ENCODE results near the gene RUNX1. TPM values are rescaled to one million over a fixed set of nuclear protein-coding genes. Genes with fewer than 3 reads are reported as not detected.

The RUNX1 gene
- total RNA-seq, 2 experiments from 2014 or later: 49.5 to 58.8 TPM

DNA sequence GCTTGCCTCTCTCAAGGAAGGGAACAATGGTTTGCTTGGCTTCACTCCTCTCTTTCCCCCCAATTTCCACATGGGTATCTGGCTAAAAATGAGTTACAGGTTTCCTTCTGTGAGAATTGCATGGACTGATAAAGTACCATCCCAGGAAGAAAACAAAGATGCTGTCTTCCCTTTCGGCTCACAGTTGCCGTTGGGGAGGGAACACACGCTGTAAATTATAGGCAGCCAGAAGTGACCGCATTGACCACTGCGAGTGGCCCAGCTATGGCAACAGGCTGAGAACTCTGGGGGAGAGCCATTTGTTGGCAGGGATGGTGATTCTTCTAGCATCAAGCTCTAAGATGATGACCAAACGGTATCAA, 2.9 kb downstream of the RUNX1 start:
- no peak for ATAC-seq
- intact Hi-C loops (cut with DNase I, micrococcal nuclease): loop anchor here (5.0 to 10.0 kb wide), 5 partner anchors 34 to 341 kb away; no protein-coding TSS in a partner anchor
- no peaks in the 10 kb centered on the region for H3K27me3 Mint-ChIP-seq

DNA sequence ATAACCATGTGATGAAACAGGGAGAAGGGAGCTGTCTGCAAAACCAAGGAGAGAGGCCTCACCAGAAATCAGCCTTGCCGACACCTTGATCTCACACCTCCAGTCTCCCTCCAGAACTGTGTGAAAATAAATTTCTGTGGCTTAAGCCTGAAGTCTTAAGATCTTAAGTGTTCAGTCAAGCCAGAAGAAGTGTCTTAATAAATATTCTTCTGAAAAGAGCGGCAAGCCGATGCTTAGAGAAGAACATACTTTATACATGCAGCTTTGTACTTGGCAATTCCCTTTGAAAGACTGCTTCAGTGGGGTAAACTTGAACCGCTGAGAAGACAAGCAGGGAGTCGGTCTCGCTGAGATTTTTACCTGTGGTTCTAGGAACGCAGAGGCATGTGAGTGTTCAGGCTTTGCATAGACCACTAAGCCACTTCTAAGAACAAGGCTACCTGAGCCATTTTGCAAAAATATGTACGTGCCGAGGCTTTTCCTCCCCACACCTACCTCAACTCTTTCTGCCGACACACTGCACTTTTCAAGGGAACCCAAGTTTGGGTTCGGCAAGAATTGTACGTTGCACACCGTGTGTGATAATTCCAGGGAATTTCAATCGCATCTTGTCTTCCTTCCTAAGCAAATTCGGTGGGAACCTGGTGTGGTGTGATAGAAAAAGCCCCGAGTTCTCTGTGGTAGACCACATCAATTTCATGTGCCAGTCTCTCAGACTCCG, 3.4 kb downstream of the RUNX1 start:
- Mint-ChIP-seq H3K4me1 (peaks cover 79% of the 10 kb centered on the region), H3K4me3 (peak overlapping the region; percentile 87), H3K36me3 (ENCODE audit: low read depth) (peaks cover 55% of the 10 kb centered on the region), H3K27ac (peak overlapping the region; percentile 95), H3K27me3 (no peaks in the 10 kb centered on the region), H3K9me3 (ENCODE audit: low read depth) (no peaks in the 10 kb centered on the region)
- ATAC-seq (no peak), DNase-seq (peak; percentile 64)
- ChIA-PET CTCF (interaction anchor here (1.3 to 3.2 kb wide), 3 partner anchors 20 to 156 kb away, joined by 4 to 19 read pairs (median 10); no protein-coding TSS in a partner anchor), POLR2A (interaction anchor here (0.9 to 7.0 kb wide), 7 partner anchors 19 to 172 kb away, joined by 3 to 104 read pairs (median 13); no protein-coding TSS in a partner anchor)
- intact Hi-C loops (cut with DNase I, micrococcal nuclease): loop anchor here (1.0 to 10.0 kb wide), 9 partner anchors 18 to 341 kb away; no protein-coding TSS in a partner anchor

More for the DNA sequence above, 2.9 kb downstream of the RUNX1 start:
- Mint-ChIP-seq H3K4me3 (peak overlapping the region; percentile 87), H3K36me3 (ENCODE audit: low read depth) (peaks cover 51% of the 10 kb centered on the region), H3K9me3 (ENCODE audit: low read depth) (no peaks in the 10 kb centered on the region), H3K27ac (peak overlapping the region; percentile 95), H3K4me1 (peaks cover 79% of the 10 kb centered on the region)
- DNase-seq: no peak
- ChIA-PET POLR2A (interaction anchor here (0.9 to 7.0 kb wide), 12 partner anchors 20 to 312 kb away, joined by 3 to 104 read pairs (median 12); no protein-coding TSS in a partner anchor), CTCF (interaction anchor here (1.3 to 3.2 kb wide), 7 partner anchors 20 to 156 kb away, joined by 4 to 19 read pairs (median 9); no protein-coding TSS in a partner anchor)

DNA sequence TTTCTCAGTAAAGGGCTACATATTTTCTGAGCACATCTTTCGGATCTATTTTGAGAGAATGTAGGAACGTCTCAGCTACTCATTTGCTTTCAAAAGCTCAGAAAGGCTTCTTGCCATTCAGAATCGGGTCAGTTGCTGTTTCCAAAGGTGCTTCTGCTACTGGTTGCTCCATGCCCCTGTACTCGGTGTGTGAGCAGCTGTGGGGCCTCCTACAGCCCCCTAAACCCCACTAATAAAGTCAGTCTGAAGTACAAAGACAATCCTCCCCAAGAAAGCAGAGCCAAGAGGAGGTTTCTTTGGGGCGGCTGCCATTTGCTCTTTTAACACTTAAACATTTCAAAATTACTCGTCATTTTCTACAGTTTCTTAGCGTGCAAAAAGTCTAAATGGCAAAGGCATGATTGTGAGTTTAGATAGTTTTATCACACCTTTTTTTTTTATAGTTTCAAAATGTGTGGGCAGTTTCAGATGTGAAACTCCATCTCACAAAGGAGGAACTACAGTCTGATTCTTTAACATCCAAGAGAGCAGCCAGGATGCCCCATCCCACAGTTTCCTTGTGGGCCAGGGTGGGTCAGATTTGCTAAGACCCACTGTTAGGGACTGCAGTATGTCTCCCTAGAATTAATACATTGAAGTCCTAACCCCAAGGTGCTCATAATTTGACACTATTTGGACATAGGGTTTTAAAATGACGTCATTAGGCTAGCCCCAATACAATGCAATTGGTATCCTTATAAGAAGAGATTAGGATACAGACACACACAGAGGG, 4.1 kb downstream of the RUNX1 start:
- H3K4me1 Mint-ChIP-seq: peaks cover 79% of the 10 kb centered on the region
- CTCF ChIA-PET: interaction anchor here (0.8 to 2.3 kb wide), 4 partner anchors 18 to 158 kb away, joined by 3 to 7 read pairs (median 4); no protein-coding TSS in a partner anchor
- no peaks in the 10 kb centered on the region for H3K9me3 Mint-ChIP-seq (ENCODE audit: low read depth)
- peaks cover 55% of the 10 kb centered on the region for H3K36me3 Mint-ChIP-seq (ENCODE audit: low read depth)
- DNase-seq (no peak), ATAC-seq (peak; percentile 2)
- intact Hi-C loops (cut with DNase I, micrococcal nuclease): loop anchor here (1.0 to 10.0 kb wide), 9 partner anchors 18 to 340 kb away; no protein-coding TSS in a partner anchor
- no peaks in the 10 kb centered on the region for H3K27me3 Mint-ChIP-seq
- peak overlapping the region; percentile 95 for H3K27ac Mint-ChIP-seq
- POLR2A ChIA-PET: interaction anchor here (1.1 to 7.0 kb wide), 3 partner anchors 29 to 155 kb away, joined by 3 to 104 read pairs (median 35); no protein-coding TSS in a partner anchor
- H3K4me3 Mint-ChIP-seq: peak overlapping the region; percentile 87

DNA sequence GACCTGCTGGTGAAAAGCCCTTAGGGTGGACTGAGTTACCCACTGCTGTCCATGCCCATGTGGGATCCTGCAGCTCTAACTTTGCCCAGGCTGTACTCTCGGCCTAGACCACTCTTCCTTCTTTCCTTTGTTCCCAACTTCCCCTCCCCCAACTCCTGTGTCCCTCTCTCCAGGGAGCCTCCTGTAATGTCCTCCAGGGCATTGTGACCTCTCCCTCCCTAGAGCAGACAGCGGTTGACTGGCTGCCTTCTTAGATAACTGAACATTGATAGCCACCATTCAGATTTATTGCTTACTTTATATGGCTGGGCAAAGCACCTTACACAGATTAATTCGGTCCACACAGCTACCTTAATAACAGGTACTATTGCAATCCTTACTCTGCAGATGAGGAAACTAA, 5.0 kb downstream of the RUNX1 start:
- peak overlapping the region; percentile 87 for H3K4me3 Mint-ChIP-seq
- CTCF ChIA-PET: interaction anchor here (0.6 to 2.3 kb wide), 8 partner anchors 18 to 157 kb away, joined by 3 to 9 read pairs (median 4); no protein-coding TSS in a partner anchor
- intact Hi-C loops (cut with DNase I, micrococcal nuclease): loop anchor here in 1 of 2 experiments (10.0 kb wide), 1 partner anchor 339 kb away; no protein-coding TSS in a partner anchor

DNA sequence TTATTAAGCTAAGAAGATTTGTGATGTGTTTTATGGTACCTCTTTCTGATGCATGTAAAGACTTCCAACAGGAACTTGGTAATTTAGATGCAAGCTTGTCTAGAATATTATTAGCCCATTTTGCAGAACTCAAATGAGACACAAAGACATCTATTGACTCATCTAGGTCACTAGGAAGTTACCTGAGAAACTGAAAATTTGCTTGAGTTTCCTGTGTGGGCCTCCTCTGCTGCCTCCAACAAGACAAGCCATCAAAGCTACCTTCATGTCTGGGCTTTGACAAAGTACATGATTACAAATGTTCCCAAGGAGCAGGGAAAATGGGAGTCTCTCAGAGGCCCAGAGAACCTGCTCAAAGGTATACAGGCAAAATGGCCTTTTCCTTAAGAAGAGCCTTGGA, 5.6 kb downstream of the RUNX1 start:
- no peaks in the 10 kb centered on the region for H3K27me3 Mint-ChIP-seq
- peaks cover 54% of the 10 kb centered on the region for H3K36me3 Mint-ChIP-seq (ENCODE audit: low read depth)
- ATAC-seq (peak; percentile 6), DNase-seq (no peak)
- ChIA-PET CTCF (interaction anchor here (0.6 to 2.3 kb wide), 6 partner anchors 17 to 155 kb away, joined by 3 to 9 read pairs (median 5); no protein-coding TSS in a partner anchor), POLR2A (interaction anchor here (0.5 to 7.0 kb wide), 7 partner anchors 17 to 154 kb away, joined by 3 to 104 read pairs (median 3); no protein-coding TSS in a partner anchor)
- peaks cover 81% of the 10 kb centered on the region for H3K4me1 Mint-ChIP-seq
- no peaks in the 10 kb centered on the region for H3K9me3 Mint-ChIP-seq (ENCODE audit: low read depth)
- intact Hi-C loops (cut with DNase I, micrococcal nuclease): loop anchor here in 1 of 2 experiments (10.0 kb wide), 1 partner anchor 339 kb away; no protein-coding TSS in a partner anchor
- H3K27ac Mint-ChIP-seq: peak overlapping the region; percentile 95
- H3K4me3 Mint-ChIP-seq: peak overlapping the region; percentile 87

More for the DNA sequence above, 5.0 kb downstream of the RUNX1 start:
- no peak for ATAC-seq
- POLR2A ChIA-PET: interaction anchor here (0.7 to 7.0 kb wide), 4 partner anchors 18 to 154 kb away, joined by 3 to 104 read pairs (median 19); no protein-coding TSS in a partner anchor
- Mint-ChIP-seq H3K4me1 (peaks cover 77% of the 10 kb centered on the region), H3K27me3 (no peaks in the 10 kb centered on the region), H3K9me3 (ENCODE audit: low read depth) (no peaks in the 10 kb centered on the region), H3K36me3 (ENCODE audit: low read depth) (peaks cover 55% of the 10 kb centered on the region), H3K27ac (peak overlapping the region; percentile 95)
- DNase-seq: no peak

DNA sequence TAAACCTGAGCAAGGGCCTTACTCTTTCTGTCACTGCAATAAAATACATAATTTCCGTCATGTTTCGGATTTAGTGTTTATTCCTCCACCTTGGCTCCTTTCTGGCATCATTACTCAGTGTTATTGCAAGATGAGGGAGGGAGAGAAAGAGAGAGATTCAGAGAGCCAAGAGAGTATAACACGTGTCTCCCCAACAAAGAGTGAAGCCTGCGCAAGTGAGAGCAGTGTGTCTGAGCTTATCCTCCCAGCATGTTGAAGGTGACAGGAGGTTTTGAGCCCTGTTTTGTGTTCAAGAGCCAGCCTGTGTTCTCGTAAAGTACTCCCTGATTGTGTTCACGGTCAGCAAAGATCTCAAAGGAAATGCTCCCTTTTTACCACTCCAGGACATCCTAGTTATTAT, 6.3 kb downstream of the RUNX1 start:
- Mint-ChIP-seq H3K4me3 (peak overlapping the region; percentile 87), H3K27me3 (no peaks in the 10 kb centered on the region), H3K36me3 (ENCODE audit: low read depth) (peaks cover 47% of the 10 kb centered on the region), H3K9me3 (ENCODE audit: low read depth) (no peaks in the 10 kb centered on the region), H3K27ac (peak overlapping the region; percentile 95), H3K4me1 (peaks cover 87% of the 10 kb centered on the region)
- ATAC-seq (peak; percentile 7), DNase-seq (no peak)
- ChIA-PET CTCF (interaction anchor here (0.7 to 2.3 kb wide), 5 partner anchors 59 to 164 kb away, joined by 3 to 9 read pairs (median 7); no protein-coding TSS in a partner anchor), POLR2A (interaction anchor here (0.5 to 7.0 kb wide), 3 partner anchors 75 to 153 kb away, joined by 3 to 104 read pairs (median 4); no protein-coding TSS in a partner anchor)
- intact Hi-C loops (cut with DNase I, micrococcal nuclease): loop anchor here in 1 of 2 experiments (10.0 kb wide), 1 partner anchor 338 kb away; no protein-coding TSS in a partner anchor

DNA sequence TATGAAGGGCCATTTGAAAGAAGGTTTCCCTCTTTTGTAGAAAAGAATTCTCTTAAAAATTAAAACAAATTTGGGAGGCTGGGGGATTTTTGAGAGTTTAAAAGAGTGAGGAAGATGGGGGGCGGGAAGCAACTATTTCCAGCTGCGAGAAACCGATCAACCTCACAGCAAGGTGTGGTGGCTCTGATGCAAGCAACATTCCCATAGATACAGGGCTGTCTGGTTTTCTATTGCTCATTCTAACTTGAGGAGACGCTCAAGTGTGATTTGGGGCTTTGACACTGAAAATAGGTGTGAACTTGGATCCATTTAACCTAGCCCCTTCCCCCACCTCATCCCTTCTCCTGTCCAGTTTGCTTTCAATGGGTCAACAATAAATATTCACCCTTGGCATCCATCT, 7.2 kb downstream of the RUNX1 start:
- Mint-ChIP-seq H3K27ac (peak overlapping the region; percentile 95), H3K4me1 (peaks cover 94% of the 10 kb centered on the region), H3K9me3 (ENCODE audit: low read depth) (no peaks in the 10 kb centered on the region), H3K4me3 (peak overlapping the region; percentile 87), H3K27me3 (no peaks in the 10 kb centered on the region), H3K36me3 (ENCODE audit: low read depth) (peaks cover 44% of the 10 kb centered on the region)
- ATAC-seq (no peak), DNase-seq (no peak)
- ChIA-PET CTCF (interaction anchor here (0.8 kb wide), 1 partner anchor 154 kb away, joined by 3 read pairs; no protein-coding TSS in a partner anchor), POLR2A (no interaction called here)
- intact Hi-C loops (cut with DNase I, micrococcal nuclease): loop anchor here in 1 of 2 experiments (10.0 kb wide), 1 partner anchor 337 kb away; no protein-coding TSS in a partner anchor

DNA sequence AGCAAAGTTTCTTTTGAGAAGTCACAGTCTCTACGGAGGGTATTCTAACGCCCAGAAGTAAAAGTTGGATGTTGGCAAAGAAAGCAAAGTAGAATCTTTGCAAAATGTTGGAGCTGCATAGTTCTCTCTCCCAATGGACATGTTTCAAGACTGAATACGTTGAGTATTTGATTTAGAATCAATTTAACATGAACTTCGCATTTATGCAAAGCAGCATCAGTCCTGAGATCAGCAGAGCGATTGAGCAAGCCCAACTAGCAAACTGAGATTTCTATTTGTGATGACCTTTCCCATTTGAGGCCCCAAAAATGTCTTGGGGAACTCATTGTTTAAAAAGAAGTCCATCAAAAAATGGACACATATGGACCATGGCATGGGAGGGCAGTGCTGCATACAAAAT, 8.0 kb downstream of the RUNX1 start:
- Mint-ChIP-seq H3K4me1 (peaks cover 97% of the 10 kb centered on the region), H3K9me3 (ENCODE audit: low read depth) (no peaks in the 10 kb centered on the region), H3K27ac (peak overlapping the region; percentile 95), H3K27me3 (no peaks in the 10 kb centered on the region), H3K4me3 (peak overlapping the region; percentile 87), H3K36me3 (ENCODE audit: low read depth) (peaks cover 41% of the 10 kb centered on the region)
- POLR2A ChIA-PET: interaction anchor here (0.6 to 1.5 kb wide), 3 partner anchors 151 to 352 kb away, joined by 4 read pairs; no protein-coding TSS in a partner anchor
- no peak for ATAC-seq
- CTCF ChIA-PET: interaction anchor here (1.0 kb wide), 1 partner anchor 66 kb away, joined by 3 read pairs; no protein-coding TSS in a partner anchor
- intact Hi-C loops (cut with DNase I, micrococcal nuclease): loop anchor here in 1 of 2 experiments (10.0 kb wide), 1 partner anchor 336 kb away; no protein-coding TSS in a partner anchor
- no peak for DNase-seq

DNA sequence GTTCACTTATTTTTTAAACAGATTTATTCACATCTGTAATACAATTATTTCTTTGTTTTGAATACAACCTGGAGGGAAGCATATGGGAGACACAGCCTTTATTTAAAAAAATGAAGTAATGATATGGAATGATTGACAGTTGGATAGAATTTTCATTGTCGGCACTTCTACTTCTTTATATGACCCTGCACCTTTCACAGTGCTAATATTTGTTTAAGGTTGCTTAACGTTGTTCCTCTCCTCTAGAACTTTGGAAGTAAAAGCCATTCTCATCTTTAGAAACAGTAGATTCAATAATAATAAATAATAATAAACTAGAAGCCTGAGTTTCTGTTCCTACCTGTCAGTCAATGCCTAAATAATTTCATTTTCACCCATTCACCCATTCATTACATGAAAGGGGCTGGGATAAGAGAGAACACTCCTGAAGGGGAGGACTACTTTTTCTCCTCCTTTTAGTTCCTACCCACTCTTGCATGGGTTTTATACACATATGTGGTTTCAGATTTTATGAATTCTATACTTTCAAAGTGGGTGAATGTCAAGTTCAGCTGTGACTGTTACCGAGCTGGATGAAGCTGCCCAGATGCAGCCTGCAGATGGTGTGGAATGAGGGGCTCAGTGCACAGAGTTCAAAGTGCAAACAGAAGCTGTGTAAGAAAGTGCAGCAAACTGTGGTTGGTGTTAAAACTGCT, 9.4 kb downstream of the RUNX1 start:
- Mint-ChIP-seq H3K9me3 (ENCODE audit: low read depth) (no peaks in the 10 kb centered on the region), H3K27ac (peak overlapping the region; percentile 67), H3K4me1 (peaks cover 96% of the 10 kb centered on the region), H3K4me3 (peak overlapping the region; percentile 40), H3K36me3 (ENCODE audit: low read depth) (peaks cover 44% of the 10 kb centered on the region), H3K27me3 (no peaks in the 10 kb centered on the region)
- intact Hi-C loops (cut with DNase I, micrococcal nuclease): loop anchor here in 1 of 2 experiments (10.0 kb wide), 1 partner anchor 335 kb away; no protein-coding TSS in a partner anchor
- ChIA-PET CTCF (interaction anchor here (0.5 to 2.0 kb wide), 7 partner anchors 53 to 361 kb away, joined by 3 to 5 read pairs (median 4); no protein-coding TSS in a partner anchor), POLR2A (interaction anchor here (0.6 to 1.5 kb wide), 5 partner anchors 14 to 151 kb away, joined by 3 to 4 read pairs (median 4); no protein-coding TSS in a partner anchor)
- peak; percentile 52 for DNase-seq
- ATAC-seq: peak; percentile 24

Data from activated CD4-positive, alpha-beta T cell treated with anti-CD3 and anti-CD28 coated beads for 36 hours (primary cell).